HG02885 (cell line): ENCODE results near the gene CHST11.
A peak's percentile ranks its signal among the peaks of the same experiment; 100 is the strongest.

ENCODE experiments used
- ATAC-seq: cut with Tn5 transposase; IDR thresholded peaks from one replicate; pipeline ENCODE4 v1.9.1; 2021; ENCODE audit warnings: mild to moderate bottlenecking; ENCODE audit not compliant: unreplicated experiment, poor library complexity

CHST11 gene

GRCh38 chr12:104499668-104500332, 43.1 kb downstream of the CHST11 start:
- no peak for ATAC-seq

GRCh38 chr12:104501115-104501514, 44.4 kb downstream of the CHST11 start:
- no peak for ATAC-seq

GRCh38 chr12:104501660-104502059, 44.9 kb downstream of the CHST11 start:
- no peak for ATAC-seq

- ATAC-seq: no peak
These were observed 45.5 kb downstream of the CHST11 start for GRCh38 chr12:104502217-104502616.

- ATAC-seq: no peak
These were observed 45.9 kb downstream of the CHST11 start for GRCh38 chr12:104502638-104503037.

- no peak for ATAC-seq
These were observed 46.4 kb downstream of the CHST11 start for GRCh38 chr12:104503191-104503590.

- ATAC-seq: no peak
These were observed 47.4 kb downstream of the CHST11 start for GRCh38 chr12:104504146-104504545.

GRCh38 chr12:104505095-104505818, 48.5 kb downstream of the CHST11 start:
- peak; percentile 97 for ATAC-seq

- no peak for ATAC-seq
These were observed 50.1 kb downstream of the CHST11 start for GRCh38 chr12:104506676-104507401.

- ATAC-seq: no peak
These were observed 50.9 kb downstream of the CHST11 start for GRCh38 chr12:104507672-104508071.

- ATAC-seq: no peak
These were observed 52.2 kb downstream of the CHST11 start for GRCh38 chr12:104508752-104509446.

- ATAC-seq: no peak
These were observed 53.6 kb downstream of the CHST11 start for GRCh38 chr12:104510145-104510872.

GRCh38 chr12:104510873-104511440, 54.2 kb downstream of the CHST11 start:
- no peak for ATAC-seq

- ATAC-seq: no peak
These were observed 56.9 kb downstream of the CHST11 start for GRCh38 chr12:104513681-104514080.

GRCh38 chr12:104514092-104514810, 57.5 kb downstream of the CHST11 start:
- no peak for ATAC-seq

- no peak for ATAC-seq
These were observed 59.2 kb downstream of the CHST11 start for GRCh38 chr12:104515899-104516298.

- no peak for ATAC-seq
These were observed 60.1 kb downstream of the CHST11 start for GRCh38 chr12:104516821-104517220.

GRCh38 chr12:104517880-104518279, 61.1 kb downstream of the CHST11 start:
- ATAC-seq: no peak
